Middle frontal gyrus (tissue), 1 donor: ENCODE results near the gene PPP2R5C.

Source experiments
- DNase-seq: peaks from one replicate; pipeline ENCODE4 v3.0.0-alpha.2; 2015; ENCODE audit warnings: low spot score; ENCODE audit errors: extremely low spot score

The PPP2R5C gene

DNA sequence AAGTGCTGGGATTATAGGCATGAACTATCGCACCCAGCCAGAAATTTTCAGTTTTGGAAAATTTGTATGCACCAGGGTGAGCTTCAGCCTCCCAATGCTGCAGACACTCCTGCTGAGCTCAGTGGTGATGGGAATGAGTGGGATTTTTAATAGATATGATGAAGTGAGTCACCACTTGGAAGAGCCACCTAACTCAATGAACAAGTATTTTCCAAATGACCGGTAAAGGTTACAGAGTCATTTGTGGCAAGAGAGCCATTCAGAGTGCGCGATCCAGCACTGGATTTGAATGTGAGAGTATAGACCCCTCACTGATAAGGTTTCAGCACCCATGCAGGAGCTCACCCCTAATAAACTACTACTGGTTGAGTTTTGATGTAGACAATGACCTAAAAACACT is 100.7 kb downstream of the PPP2R5C start:
- DNase-seq, result no peak

DNA sequence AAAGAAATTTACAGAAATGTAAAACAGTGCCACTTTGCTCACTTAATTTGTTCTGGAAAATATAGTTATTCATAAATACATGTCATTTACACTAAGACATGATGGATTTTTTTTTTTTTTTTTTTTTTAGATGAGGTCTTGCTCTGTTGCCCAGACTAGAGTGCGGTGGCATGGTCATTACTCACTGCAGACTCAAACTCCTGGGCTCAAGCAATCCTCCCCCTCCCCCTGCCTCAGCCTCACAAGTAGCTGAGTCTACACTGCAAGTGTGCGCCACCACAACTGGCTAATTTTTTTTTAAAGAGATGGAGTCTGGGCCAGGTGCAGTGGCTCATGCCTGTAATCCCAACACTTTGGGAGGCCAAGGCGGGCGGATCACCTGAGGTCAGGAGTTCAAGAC is 101.2 kb downstream of the PPP2R5C start:
- no peak for DNase-seq

DNA sequence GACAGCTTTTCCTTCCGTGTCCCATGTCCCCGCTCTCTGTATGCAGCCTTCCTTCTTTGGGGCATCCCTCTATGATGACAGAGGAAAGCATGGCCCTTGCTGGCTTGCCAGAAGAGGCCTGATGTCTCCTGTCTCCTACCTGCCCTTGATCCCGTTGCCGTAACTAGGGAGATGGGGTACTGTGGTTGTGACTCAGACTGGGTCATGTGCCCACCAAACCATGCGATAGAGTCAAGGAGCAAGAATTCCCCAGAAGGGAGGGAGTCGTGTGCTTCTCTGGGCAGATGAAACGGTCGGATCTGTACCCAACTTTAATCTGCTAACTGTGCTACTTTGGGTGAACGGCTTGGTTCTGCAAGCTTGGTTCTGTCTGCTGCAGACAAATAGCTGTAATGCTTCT is 103.8 kb downstream of the PPP2R5C start:
- no peak for DNase-seq

DNA sequence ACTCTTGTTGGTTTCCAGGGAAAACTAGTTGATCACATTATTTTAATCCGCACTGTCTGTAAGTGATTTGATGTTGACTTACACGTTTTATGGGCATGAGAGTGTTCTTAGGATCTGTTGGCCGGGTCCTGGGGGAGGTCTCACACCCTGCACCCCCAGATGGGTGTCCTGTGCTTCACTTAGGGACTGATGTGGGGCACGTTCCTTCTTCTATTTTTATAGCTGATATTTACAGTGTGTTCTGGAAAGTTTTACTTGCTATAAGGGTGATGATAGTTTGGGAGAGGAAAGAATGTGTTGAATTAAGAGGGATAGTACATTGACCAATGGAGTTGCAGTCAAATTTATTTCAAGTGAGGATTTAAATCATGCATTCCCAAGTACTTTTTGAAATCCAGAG is 106.3 kb downstream of the PPP2R5C start:
- DNase-seq, result no peak

DNA sequence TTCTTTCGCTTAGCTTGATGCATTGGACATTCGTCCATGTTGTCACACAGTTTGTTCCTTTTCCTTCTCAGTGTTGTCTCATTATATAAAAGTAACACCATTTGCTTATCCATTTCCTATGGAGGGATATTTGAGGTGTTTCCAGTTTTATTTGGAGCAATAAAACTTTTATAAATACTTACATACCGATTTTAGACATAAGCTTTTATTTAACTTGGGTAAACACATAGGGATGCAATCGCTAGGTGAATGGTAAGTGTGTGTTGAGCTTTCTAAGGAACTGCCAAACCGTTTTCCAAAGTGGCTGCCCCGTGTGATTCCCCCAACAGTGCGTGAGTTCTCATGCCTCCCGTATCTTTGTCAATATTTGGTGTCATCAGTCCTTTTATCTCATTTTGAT is 107.7 kb downstream of the PPP2R5C start:
- no peak for DNase-seq

DNA sequence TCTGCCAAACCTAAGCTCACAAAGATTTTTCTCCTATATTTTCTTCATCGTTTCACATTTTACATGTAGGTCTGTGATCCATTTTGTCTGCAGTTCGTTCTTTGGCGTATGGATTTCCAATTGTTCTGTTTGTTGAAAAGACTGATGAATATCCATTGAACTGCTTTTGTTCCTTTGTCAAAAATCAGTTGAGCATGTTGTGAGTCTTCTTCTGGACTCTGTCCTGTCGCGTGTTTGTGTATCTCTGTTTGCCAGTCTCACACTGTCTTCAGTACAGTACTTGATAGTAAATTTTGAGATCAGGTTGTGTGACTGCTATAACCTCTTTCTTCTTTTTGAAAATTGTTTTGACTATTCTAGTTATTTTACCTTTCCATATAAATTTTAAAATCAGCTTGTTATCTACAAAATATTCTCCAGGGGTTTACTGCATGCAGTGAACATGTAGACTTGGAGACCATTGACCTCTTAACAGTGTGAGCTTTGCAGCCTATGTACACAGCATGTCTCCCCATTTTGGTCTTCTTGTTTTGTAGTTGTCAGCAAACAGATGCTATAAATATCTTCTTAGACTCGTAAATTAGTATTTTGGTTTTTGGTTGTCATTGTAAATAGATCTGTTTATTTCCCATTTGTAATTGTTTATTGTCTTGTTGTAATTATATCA is 108.9 kb downstream of the PPP2R5C start:
- DNase-seq, result no peak

DNA sequence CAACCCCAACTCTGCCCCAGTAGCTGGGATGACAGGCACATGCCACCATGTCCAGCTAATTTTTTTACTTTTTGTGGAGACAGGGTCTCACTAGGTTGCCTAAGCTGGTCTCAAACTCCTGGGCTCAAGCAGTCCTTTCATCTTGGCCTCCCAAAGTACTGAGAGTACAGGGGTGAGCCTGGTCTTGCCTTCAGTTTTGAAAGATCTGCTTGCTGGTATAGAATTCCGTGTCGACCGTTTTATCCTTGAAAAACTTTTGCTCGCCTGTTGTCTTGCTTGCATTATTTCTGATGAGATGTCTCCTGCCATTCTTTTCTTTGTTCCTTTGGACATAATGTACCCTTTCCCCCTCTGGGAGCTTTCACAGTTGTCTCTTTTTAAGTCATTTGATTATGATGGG is 110.8 kb downstream of the PPP2R5C start:
- no peak for DNase-seq

DNA sequence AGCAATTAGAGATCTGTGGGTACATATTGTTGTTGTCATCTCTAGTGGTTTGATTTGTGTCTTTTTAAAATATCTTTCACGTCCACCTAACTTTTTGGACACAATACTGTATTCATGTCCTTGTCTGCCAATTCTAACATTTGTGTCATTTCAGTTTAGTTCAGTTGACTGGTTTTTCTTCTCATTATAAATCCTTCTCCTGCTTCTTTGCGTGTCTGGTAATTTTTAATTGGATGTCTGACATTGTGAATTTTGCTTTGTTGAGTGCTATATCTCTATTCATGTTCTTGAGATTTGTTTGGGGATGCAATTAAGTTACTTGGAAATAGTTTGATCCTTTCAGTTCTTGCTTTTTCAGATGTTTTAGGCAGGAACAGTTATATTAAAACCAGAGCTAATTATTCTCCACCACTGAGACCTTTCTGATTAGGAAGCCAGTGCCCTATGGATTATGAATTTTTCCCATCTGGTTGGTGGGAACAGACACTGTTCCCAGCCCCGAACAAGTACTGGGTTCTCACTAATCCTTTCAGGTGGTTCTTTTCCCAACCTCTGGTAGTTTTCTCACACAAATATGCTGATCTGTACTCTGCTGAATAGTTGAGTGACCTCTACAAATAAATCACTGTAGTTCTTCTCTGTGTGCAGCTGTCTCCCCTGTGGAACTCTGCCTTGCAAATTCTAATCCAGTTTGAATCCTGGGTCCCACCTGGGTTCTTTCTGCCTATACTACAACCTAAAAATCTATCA is 111.7 kb downstream of the PPP2R5C start:
- no peak for DNase-seq

DNA sequence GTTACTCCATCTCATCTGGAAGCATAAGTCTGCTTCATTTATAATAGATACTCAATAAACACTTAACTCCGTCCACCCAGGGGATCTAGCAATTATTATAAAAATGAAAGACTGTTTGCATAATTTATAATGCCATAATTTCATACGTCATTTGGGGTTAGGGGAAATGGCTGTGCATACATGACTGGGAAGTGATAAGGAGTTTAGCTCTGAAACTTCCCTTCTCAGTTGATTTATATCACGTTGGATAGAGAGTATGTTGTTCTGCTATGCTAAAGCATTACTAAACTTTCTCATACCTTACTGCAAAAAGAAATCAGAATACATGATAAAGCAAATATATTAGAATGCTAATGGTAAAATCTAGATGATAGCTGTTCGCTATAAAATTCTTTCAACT is 112.5 kb downstream of the PPP2R5C start:
- DNase-seq, result no peak

DNA sequence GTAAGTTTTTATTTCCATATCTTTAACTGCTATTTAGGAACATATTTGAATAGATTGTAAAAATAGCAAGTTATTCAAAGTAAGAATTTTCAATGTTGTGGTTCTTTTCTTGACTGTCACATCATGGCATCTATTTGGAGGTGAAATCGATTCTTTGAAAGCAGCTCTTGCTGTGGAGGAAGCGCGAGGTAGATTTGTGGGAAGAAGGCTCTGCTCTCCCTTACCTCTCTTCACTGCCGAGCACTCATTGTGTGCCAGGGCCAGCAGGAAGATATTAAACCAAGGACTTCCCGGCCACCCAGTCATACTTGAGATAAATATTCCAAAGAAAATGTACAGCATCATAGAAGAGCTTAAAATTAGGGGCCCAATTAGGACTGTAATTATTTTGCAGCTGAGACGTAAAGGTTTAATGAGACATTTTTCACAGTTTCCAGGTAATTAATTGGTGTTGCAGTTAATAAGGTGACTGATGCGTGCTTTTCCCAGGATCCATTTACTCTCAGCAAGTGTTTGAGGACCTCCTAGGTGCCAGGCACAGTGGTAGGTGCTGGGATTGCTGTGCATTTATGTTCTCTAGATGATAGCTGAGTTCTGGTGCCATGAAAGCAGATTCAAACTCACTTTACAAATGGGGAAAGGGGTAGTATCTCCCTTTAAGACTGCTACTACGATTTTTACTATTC is 113.7 kb downstream of the PPP2R5C start:
- DNase-seq, result no peak

DNA sequence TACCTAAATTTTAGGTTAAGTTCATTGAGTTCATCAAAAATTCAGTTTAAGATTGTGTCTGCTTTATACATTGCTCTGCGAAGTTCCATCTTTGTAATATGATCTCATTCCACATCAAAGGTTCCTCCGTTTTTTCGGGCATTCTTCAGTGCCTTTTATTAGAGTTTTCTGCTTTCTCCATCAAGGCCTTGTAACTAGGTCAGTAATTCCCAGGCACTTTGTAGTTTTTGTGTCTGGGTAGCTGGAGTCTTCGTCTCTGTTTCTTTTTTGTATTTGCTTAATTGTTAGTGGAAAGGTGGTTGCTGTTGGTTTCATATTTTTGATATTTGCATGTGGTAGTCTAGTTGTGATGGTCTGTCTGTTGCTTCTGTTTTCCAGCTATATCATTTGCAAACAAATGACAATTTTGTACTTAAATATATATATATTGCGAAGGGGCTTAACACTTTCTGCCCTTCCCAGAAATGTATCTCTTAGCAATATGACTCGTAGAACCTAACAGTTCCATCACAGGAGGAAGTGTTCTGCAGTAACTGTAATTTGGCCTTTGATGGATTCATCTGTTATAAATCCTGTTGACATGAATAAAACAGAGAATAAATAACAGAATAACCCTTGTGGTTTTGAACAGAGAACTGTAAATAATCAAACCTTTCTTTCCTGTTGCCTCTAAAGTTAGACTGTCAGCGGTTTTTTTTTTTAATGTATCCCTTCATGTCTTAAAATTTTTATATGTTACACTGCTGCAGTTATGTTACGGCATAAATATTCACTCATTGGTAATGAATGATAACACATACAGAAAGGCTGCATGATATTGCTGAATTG is 114.4 kb downstream of the PPP2R5C start:
- no peak for DNase-seq

DNA sequence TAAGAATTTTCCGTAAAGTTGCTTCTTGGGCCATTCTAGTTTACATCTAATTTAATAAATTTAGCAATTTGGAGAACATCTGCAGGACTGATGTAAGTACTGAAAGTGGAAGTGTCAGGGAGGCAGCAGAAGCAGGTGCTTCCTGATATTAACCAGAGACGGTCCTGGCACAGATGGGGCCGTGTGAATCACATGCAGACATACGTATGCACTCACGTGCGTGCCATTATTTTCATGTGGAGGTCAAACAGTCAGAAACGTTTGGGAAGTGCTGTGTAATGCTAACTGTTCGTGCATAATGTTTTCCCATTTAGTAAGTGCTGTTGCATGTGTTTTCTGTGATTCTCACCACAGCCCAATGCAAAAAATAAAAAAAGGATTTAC is 115.0 kb downstream of the PPP2R5C start:
- no peak for DNase-seq

DNA sequence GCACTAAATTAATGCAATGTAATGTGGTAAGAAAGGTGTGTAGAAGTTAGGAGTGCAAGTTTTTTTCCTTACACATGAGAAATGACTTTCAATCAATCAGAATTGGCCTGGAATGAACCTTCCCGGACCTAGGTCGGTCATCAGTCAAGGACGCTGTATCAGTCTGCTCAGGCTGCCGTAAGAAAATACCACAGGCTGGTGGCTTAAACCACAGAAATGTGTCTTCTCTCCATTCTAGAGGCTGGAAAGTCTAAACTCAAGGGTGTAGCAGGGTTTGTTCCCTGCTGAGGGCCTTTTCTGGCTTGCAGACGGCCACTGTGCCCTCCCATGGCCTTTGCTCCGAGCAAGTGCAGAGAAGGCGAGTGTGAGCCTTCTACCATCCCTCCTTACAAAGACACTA is 116.3 kb downstream of the PPP2R5C start:
- DNase-seq, result no peak

DNA sequence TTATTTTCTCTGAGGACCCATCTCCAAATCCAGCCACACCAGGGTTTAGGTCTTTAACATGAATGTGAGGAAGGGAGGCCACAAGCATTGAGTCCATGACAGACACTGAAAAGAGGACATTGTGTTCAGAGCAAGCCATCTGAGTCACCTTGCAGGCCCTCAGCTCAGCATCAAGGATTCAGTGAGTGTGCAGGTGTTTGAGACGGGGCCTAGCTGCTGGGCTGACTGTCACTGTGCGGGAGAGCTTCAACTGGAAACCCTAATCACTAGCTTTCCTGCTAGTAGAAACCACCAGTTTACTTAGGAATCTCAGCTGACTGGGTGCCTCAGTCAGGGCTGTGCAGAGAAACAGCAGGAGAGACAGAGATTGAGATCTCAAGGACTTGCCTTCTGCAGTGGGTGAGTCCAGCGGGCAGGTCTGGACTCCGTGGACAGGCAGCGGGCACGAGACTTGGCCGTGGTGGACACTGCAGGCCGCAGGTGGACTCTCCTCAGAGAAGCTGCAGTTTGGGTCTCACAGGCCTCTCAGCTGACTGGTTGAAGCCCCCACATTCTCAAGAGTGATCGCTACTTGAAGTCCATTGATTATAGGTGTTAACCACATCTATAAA is 116.8 kb downstream of the PPP2R5C start:
- no peak for DNase-seq

DNA sequence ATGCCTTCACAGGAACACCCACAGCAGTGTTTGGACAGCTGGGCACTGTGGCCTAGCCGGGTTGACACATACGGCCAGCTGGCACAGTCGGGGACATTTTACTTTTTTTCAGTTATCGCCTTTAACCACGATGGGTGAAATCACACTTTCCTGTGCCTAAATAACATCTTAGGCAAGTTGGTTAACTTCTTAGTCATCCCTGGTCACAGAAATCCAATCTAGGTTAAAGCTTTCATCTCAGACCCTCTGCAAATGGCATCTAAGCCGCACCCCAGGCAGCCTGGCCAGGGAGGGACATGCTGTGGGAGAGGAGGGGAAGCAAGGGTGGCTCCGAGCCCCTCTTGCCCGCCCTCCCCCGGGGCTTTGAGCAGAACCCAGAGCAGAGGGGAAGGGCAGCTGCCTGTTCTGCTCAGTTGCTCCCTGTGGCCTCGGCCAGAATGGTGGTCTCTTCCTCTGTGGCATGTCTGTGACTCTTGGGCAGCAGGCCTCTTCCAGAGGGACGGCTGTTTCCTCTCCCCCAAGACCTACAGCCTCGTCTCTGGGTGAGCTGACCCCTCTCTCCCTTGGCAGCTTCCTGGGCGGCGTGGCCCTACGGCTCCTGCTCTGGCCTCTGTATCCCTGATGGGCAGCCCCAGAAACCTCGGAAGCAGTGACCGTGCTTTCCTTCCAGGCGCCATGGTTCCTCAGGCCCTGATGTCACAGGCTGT is 117.5 kb downstream of the PPP2R5C start:
- no peak for DNase-seq

DNA sequence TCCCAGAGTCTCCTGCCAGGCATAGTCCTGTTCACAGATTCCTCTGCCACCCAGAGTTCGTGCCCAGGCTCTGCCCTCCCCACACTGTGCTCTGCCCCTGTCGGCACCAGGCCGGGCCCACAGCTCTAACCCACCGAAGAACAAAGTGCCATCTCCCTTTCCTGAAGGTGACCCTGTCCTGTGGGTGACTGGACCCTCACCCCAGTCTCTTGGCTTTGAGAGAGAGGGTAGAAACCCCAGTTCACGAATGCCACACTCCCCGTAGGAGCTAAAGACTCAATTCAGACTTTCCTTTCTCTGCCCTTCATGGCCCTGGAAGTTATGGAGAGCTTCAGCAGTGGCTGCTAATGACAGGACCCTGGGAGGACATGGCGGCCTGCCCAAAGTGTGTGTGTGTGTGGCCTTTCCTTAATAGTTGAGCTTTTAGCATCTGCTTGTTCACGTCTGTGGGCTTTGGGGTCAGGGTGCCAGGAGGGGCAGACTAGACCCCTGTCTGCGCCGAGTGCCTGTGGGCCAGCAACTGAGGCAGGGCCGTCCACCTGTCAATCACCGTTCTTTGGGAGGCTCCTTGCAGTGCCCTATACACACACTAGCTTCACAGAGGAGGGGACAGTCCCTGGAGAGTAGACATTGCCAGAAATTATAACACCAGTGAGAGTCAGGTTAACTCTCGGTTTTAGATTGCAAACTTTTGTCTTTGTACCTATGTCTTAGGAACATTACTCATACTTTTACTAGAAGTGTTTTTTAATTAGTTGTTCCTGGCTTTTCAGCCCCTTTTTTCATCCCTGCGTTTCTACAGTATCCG is 118.2 kb downstream of the PPP2R5C start:
- no peak for DNase-seq

DNA sequence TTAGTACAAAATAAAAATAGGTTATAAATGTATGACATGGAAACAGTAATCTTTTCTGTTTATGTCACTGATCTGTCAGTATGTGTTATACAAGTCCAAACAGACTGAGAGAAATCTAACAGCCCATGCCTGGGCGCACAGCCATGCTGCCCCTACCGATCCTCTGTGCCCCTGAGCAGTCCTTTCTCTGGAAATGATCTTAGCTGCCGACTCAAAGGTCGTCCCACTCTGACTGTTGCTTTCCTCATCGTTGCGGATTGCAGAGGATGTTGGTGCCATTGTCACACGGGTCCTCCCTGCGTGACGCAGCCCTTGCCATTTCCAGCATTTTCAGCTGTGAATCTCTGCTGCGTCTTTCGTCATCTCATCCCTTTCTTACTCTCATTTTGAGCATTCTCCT is 119.9 kb downstream of the PPP2R5C start:
- DNase-seq, result no peak

DNA sequence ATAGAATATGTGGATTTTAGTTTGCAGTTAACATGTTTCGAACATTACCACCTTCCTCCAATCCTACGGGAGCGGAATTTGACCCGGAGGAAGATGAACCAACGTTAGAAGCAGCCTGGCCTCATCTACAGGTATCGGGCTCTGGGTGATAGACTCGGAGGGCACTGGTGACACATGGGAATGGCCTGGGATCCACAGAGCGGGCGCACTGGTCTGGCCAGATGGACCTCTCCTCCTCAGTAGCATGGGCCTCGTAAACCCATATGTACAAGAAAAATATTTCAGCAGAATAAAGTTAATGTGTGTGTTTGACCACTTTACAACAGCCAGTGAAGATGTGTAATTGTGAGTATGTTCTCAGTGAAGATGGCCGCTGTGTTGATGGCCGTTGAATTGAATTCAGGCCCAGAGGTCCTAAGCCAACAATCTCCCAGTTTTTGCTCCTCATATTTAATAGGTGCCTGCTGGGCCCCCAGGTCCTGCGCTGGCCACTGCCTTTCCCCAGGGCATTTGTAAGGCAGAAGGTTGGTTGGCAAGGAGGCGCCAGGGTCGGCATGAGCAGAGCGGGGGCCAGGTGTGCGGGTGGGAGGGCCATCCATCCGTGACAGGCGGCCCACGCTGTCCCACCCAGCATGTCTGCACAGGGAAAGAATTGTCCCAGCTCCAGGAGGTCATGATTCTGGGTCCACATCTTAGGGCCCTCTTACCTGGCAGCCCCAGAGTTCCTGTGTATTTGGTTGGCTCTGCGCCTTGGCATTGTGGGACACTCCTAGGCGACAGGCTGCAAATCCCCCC is 120.8 kb downstream of the PPP2R5C start:
- no peak for DNase-seq
